Stimulated activated CD4-positive, alpha-beta T cell treated with anti-CD3 and anti-CD28 coated beads, Interleukin-2, amount 100 ng/mL, for 4 hours (primary cell): Measurements from ENCODE around the gene TMEM239.
"Not testable (repeated sequence)": the region's sequence is repeated elsewhere in the genome, so short reads cannot be mapped to it uniquely, and the experiment has no call there.

Experiments used
- DNase-seq: peaks from one replicate; pipeline ENCODE4 v3.0.0-alpha.2; 2020; ENCODE audit warnings: low read depth

Gene TMEM239

GRCh38 chr20:2820896-2821869, 5.0 kb downstream of the TMEM239 start:
- no peak for DNase-seq

GRCh38 chr20:2822073-2822472, 5.9 kb downstream of the TMEM239 start:
- no peak for DNase-seq

GRCh38 chr20:2825761-2826160, 9.6 kb downstream of the TMEM239 start:
- DNase-seq, result no peak

GRCh38 chr20:2826655-2827054, 10.5 kb downstream of the TMEM239 start:
- no peak for DNase-seq

GRCh38 chr20:2829376-2829775, 13.2 kb downstream of the TMEM239 start:
- no peak for DNase-seq

GRCh38 chr20:2831206-2831605, 15.0 kb downstream of the TMEM239 start:
- DNase-seq, result not testable (repeated sequence)

- no peak for DNase-seq
Observed at GRCh38 chr20:2833761-2834160, 17.6 kb downstream of the TMEM239 start.

- no peak for DNase-seq
Observed at GRCh38 chr20:2834401-2835110, 18.4 kb downstream of the TMEM239 start.

- DNase-seq, result no peak
Observed at GRCh38 chr20:2835331-2835796, 19.2 kb downstream of the TMEM239 start.

- DNase-seq, result no peak
Observed at GRCh38 chr20:2836035-2836434, 19.9 kb downstream of the TMEM239 start.

- no peak for DNase-seq
Observed at GRCh38 chr20:2837221-2837960, 21.2 kb downstream of the TMEM239 start.

- no peak for DNase-seq
Observed at GRCh38 chr20:2838170-2838797, 22.1 kb downstream of the TMEM239 start.

GRCh38 chr20:2838847-2839671, 22.9 kb downstream of the TMEM239 start:
- no peak for DNase-seq

GRCh38 chr20:2839732-2840137, 23.6 kb downstream of the TMEM239 start:
- no peak for DNase-seq

GRCh38 chr20:2840138-2840966, 24.2 kb downstream of the TMEM239 start, which contains the start of the genes PCED1A and VPS16:
TSS of gene PCED1A (minus strand) at chr20:2840655. CDS start at chr20:2839912, 743 bp downstream.
TSS of gene VPS16 (plus strand) at chr20:2840745. CDS start at chr20:2840775, 30 bp downstream.
- peak; percentile 85 for DNase-seq

- DNase-seq, result no peak
Observed at GRCh38 chr20:2840967-2841531, 24.9 kb downstream of the TMEM239 start.

- no peak for DNase-seq
Observed at GRCh38 chr20:2845607-2846006, 29.4 kb downstream of the TMEM239 start.

- no peak for DNase-seq
Observed at GRCh38 chr20:2846698-2847097, 30.5 kb downstream of the TMEM239 start.

- DNase-seq, result no peak
Observed at GRCh38 chr20:2847802-2848201, 31.6 kb downstream of the TMEM239 start.
